NCI-H1105 (cell line): ENCODE data around the gene SCRN2.
A peak's percentile ranks its signal among the peaks of the same experiment; 100 is the strongest.

Experiments
- DNase-seq: peaks from one replicate; lab custom pipeline; 2025; lab: John Stamatoyannopoulos, UW

The SCRN2 gene

GRCh38 chr17:47846716-47847340, 5.8 kb upstream of the SCRN2 start:
- DNase-seq: no peak

- DNase-seq: no peak
Measured at GRCh38 chr17:47845716-47846075, 4.6 kb upstream of the SCRN2 start.

DNA sequence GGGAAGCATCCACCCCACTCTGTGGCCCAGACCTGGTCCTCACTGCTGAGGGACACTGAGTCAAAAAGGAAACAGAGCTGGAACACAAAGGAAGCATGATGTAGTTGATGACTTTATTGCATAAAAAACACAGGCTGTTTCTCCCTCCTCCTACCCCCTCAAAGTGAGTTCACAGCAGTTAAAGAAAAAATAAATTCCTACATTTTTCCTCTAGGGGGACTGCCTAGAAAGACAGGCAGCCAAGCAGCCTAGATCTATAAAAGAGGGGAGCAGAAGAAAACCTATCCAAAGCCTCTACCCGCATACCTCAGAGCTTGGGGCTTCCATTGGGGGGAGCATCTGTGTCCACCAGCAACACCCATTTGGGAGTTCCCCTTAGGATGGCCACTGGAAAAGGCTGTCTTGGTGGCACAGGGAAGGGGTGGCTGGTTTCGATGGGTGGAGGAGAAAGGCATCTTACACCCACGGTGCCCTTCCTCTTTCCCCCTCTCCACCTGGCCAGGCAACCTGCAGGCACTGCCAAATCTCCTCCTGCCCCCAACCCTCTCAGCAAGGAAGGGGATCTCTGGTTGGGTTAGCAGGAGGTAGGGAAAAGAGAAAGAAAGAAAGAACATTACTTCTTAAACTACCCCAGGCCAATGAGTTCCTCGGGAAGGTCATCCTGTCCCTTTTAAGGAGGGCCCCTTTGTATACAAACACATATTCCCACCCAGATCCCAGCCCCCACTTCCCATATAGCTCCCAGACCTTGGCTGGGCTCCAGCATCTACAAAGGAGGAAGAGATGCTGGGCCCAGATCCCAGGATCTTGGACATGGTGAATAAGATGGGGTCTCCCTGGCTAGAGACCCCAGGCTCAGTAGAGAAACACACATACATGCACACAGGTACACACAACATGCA, 4.0 kb upstream of the SCRN2 start:
- DNase-seq: no peak

DNA sequence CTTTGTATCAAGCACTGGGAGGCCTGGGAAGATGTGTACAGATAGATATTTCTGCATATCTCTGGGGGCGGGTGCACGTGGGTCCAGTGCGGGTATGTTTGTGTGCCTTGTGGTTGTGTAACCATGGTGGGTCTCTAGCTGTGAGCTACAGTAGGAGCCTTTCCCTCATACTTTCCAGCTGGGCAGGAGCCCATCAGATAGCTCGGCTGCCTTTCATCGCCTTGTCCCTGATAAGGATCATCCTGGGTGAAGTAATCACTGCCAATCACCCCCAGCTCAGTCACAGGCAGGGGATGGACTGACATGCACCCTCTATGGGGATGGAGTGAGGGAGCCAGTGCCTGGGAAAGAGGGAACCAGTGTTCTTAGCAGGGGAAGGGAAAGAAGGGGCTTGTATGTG, 3.2 kb upstream of the SCRN2 start:
- no peak for DNase-seq

GRCh38 chr17:47843391-47843730, 2.3 kb upstream of the SCRN2 start:
- DNase-seq: peak; percentile 17

GRCh38 chr17:47841488-47842291, 617 bp upstream of the SCRN2 start:
- no peak for DNase-seq

DNA sequence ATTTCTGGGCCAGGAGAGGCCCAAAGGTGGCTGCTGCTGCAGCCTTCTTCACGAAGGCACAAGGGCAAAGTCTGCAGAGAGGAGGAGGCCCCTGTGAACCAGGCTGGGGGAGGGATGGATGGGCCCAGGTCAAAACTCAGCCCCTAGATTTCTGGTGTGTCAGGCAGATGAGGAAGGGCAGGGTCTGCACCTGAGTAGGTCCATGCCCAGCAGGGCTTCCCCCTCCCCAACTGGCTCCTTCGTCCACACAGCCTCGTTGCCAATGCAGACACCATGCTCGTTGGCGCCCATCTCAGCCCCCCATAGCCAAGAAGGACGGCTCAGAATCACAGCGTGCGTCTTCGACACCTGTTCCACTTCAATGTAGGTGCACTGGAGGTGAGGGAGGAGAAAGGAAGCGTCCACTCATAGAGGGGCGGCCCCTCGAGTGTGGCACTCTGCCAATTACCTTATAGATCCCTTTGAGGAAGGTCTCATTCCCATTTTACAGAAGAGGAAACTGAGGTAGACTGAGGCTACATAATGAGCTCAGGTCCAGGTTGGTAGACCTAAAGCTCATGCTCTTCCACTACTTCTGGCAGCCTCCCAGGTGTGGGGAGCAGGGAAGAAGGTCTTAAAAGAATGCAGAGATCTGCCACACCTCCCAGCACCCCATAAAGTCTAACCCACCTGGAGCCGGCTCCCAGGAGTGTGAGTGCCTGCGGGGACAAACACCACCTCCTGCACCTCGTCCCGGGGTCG, 902 bp downstream of the SCRN2 start:
- DNase-seq: no peak

GRCh38 chr17:47839071-47839470, 2.0 kb downstream of the SCRN2 start:
- DNase-seq: no peak

DNA sequence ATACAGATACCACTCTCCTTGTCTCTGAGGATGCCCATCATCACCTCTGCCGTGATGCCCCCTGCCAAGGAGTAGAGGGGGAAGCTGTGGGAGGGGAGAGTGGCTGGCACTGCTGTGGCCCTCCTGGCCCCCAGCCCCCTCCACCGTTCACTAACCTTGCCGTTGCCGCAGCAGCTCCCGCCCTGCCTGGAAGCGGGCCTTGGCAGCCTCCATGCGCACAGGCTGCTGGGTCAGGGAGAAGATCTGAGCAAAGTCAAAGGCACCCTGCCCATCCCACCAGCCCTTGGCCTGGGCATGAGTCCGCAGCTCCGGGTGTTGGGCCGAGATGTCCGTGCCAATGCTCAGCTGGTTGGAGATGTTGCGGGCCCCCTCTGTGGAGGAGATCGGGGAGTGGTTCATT, 2.4 kb downstream of the SCRN2 start:
- DNase-seq: no peak

- DNase-seq: no peak
Measured at GRCh38 chr17:47837401-47838039, 3.6 kb downstream of the SCRN2 start.

- no peak for DNase-seq
Measured at GRCh38 chr17:47836601-47837000, 4.5 kb downstream of the SCRN2 start.

DNA sequence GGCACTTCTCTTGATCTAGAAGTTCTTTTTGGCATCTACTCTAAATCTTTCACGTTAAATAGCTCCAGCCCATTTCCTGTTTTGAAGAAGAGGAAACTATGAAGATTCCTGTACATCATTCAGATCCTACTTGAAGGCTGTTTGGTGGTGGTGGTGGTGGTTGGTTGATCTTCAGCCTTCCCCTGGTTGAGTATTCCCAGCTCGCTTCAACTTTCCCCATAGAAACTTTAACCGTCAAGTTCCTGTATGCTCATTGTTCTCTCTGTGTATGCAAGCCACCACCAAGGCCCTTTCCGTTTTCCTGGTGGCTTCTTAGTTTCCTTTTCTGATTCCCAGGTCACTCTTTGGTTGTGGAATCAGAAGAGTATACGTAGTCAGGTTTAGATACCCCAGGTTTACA, 6.3 kb downstream of the SCRN2 start:
- DNase-seq: no peak

DNA sequence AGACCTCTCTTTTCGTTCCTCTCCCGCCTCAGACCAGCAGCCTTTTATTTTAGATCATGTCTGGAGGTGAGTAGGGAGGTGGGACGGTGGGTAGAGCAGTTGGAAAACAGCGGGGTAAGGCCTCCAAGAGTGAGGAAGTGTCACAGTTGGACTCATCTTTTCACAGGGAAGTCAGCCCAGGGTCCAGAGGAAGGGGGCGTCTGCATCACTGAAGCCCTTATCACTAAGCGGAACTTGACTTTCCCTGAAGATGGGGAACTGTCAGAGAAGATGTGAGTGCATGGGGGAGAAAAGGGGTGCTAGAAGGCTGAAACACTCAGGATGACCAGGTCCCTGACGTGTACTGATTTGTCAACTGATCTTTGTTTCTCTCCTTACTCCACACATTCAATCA, 9.1 kb downstream of the SCRN2 start:
- DNase-seq: no peak

DNA sequence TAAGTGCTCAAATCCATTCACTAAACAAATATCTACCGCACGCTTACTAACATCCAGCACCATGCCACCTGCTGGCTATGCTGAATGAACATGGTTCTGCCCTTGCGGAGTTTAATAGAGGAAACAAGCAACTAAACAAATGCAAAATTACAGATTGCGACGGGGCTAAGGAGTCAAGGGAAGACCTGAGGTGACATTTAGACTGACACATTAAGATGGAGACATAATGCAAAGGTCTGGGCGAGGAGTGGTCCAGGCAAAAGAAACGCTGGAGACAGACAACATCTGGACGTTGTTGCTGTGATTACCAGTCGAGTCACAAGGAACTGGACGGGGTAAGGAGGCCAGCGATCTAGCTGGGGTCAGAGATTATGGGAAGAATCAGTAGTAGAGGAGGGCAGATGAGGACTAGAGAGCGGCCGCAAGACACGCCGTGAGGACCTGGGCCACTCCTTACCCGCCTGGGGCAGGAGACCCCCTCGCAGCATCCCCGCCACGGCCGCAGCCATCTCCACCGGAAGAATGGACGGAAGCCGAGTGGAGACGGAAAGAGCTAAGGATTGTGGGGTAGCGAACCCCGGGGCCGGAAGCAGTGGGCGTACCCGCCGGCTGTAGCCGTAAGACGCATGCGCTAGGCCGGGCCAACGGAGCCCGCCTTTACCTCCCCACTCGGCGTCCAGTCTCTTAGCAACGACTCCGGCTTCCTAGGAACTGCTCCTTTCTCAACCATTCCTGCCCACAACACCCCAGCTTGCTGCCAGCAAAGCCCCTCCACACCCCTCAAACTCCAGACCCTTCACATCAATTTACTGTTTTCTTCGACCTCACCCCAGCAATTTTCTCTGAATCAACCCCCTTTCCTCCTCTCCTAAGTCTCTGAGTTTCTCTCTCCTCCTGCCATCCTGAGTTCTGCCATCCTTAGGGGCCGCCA, 9.8 kb downstream of the SCRN2 start, which contains the start of the genes LRRC46 and MRPL10:
LRRC46 (plus strand) TSS at position 668 of the 931 bp plus-strand sequence. CDS start 320 bp downstream, outside the sequence.
MRPL10 (minus strand) TSS at position 539 of the 931 bp plus-strand sequence; CDS start at position 509, 30 bp downstream.
- DNase-seq: peak; percentile 90

- DNase-seq: no peak
Measured at GRCh38 chr17:47830396-47831002, 10.6 kb downstream of the SCRN2 start.

- no peak for DNase-seq
Measured at GRCh38 chr17:47829870-47830269, 11.2 kb downstream of the SCRN2 start.

GRCh38 chr17:47823519-47823918, 17.6 kb downstream of the SCRN2 start:
- DNase-seq: no peak

DNA sequence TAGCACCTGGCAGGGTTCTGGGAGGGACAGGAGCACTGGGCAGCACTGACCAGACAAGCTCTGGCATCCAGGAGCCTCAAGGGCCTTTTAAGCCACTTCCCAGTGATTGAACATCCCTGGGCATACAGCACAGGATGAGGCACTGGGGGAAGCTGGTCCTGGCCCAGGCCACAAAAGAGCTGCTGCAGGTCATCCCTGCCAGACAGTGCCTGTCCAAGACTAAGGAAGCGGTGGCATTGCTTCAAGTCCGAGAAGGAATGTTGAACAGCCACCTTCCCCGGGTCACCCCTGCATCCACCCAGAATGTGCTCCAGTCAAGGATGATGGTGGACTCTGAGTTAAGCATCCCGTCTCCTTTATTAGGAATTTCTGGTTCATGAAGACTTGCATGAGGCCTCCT, 18.3 kb downstream of the SCRN2 start:
- DNase-seq: no peak

- peak; percentile 96 for DNase-seq
Measured at GRCh38 chr17:47821424-47822391, 19.4 kb downstream of the SCRN2 start, which contains the start of gene OSBPL7. TSS of gene OSBPL7 (minus strand) at chr17:47821794. CDS start at chr17:47820278, 1,516 bp downstream.
